DOHH2 (cell line): ENCODE data around the gene SMIM10L1.

Source experiments
- CTCF ChIP-seq: fragments of 200-600 bp; sonication (generic); IDR thresholded peaks from one replicate; pipeline ENCODE4 v1.5.1; 2014; ENCODE audit warnings: antibody characterized with exemption, mild to moderate bottlenecking, low read depth, low read length; ENCODE audit not compliant: poor library complexity, severe bottlenecking
- EZH2phosphoT487 ChIP-seq: fragments of 200-600 bp; sonication (generic); IDR thresholded peaks from 2 replicates; pipeline ENCODE4 v1.6.1; 2017; ENCODE audit warnings: borderline replicate concordance, mild to moderate bottlenecking, antibody characterized with exemption, low read length, moderate library complexity, mixed read lengths

- no peak for TF ChIP-seq CTCF
- no peak for TF ChIP-seq EZH2phosphoT487
Observed at GRCh38 chr12:11147420-11147819, 23.6 kb upstream of the SMIM10L1 start.
